ENCODE results near the gene ZNF726. TPM values are rescaled to one million over a fixed set of nuclear protein-coding genes. Genes with fewer than 3 reads are reported as not detected.

ZNF726 gene
- total RNA-seq, result 0.85 and 1.2 TPM in 2 replicates

DNA sequence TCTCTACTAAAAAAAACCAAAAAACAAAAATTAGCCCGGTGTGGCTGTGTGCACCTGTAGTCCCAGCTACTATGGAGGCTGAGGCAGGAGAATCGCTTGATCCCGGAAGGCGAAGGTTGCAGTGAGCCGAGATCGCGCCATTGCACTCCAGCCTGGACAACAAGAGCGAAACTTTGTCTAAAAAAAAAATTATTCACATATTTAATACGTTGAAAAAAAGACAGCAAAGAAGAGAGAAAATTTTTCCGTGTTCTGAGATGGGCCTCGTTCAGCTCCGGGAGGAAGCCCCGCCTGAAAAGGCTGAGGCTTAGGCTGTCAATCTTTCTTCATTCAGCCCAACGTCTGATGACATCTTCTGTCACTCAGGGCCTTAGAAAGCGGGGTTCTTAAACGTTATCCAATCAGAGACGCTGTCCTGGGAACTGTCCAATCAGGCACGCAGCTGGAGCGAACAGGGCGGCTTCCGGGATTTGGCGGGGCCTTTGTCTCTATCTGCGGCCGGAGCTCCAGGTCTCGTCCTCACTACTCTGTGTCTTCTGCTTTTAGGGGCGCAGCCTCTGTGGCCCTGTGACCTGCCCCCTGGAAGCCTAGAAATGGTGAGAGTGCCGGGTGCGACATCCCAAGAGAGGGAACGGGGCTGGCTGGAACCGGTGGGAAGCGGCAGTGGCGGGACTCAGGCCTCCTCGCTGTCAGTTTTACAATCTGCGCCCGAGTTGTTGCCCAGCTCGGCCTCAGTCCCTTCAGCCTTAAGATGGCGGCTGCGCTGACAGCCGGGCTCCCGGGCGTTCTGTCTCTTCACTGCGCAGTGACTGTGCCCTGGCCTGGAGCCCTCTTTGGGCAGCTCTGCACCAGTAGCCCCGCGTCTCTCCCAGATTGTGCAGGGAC lies at the start of gene ZNF726:
Gene ZNF726 (plus strand): TSS at position 485 of the 885 bp plus-strand sequence. CDS start 109 bp downstream, at position 594.

Other genes starting within 250 kb of the ZNF726 start
- 4.3 and 6.3 TPM in 2 replicates for gene ZNF675, start 227.7 kb upstream of the ZNF726 start, total RNA-seq
- gene ZNF681, start 156.0 kb upstream of the ZNF726 start, total RNA-seq, result 0.72 and 0.85 TPM in 2 replicates
- 6.0 and 10.6 TPM in 2 replicates for gene ZNF254, start 172.3 kb downstream of the ZNF726 start, total RNA-seq

Data from tracheal epithelial cell (primary cell).